GM12878 (cell line): Measurements from ENCODE around the gene TOP2A. TPM values are rescaled to one million over a fixed set of nuclear protein-coding genes. Genes with fewer than 3 reads are reported as not detected.

Experiments used
- ATAC-seq: fragments of 200-7000 bp; cut with Tn5 transposase; 3 replicates; pipeline ENCODE4 v1.9.1; 2020; ENCODE audit warnings: mild to moderate bottlenecking, moderate library complexity
- BruUV-seq: library from RNA; stranded (reverse); fragments of 400-500 nt; replicated peaks from 2 replicates; lab custom pipeline; 2021; lab: Mats Ljungman, UMichigan
- CTCF ChIA-PET: fragments of 300-600 bp; sonication (Branson Sonifier 250); formaldehyde crosslinking; extraction: SDS; loops from one replicate; lab custom pipeline; 2021; ENCODE audit warnings: inconsistent platforms; lab: Yijun Ruan, JAX
- POLR2A ChIA-PET: fragments of 350-600 bp; formaldehyde crosslinking; extraction: SDS; loops from one replicate; lab custom pipeline; 2021; ENCODE audit warnings: inconsistent platforms; lab: Charles Lee
- RAD21 ChIA-PET: fragments of 300-600 bp; sonication (Branson Sonifier 250); formaldehyde crosslinking; loops from one replicate; lab custom pipeline; 2023; ENCODE audit warnings: antibody characterized with exemption; ENCODE audit not compliant: unreplicated experiment; lab: Charles Lee
- SMC1A ChIA-PET: fragments of 300-600 bp; sonication (Branson Sonifier 250); formaldehyde crosslinking; loops from one replicate; lab custom pipeline; 2023; ENCODE audit not compliant: unreplicated experiment, uncharacterized antibody; lab: Charles Lee
- DNase-seq: peaks from one replicate; pipeline ENCODE4 v3.0.0-alpha.2; 2011; ENCODE audit warnings: low read depth, low spot score
- FAIRE-seq: peaks from 3 replicates; lab custom pipeline; 2011; peaks lifted over from hg19 to GRCh38; lab: Jason Lieb, UNC
- H2AFZ ChIP-seq: 2 replicates; pipeline ENCODE4 v1.6.0; 2011; ENCODE audit warnings: low read depth, low read length, control low read depth; ENCODE audit not compliant: control insufficient read depth
- H3K27ac ChIP-seq: 2 replicates; pipeline ENCODE4 v1.5.1; 2011; ENCODE audit warnings: control low read depth; ENCODE audit not compliant: control insufficient read depth, insufficient read depth
- H3K27me3 ChIP-seq, 2 experiments: replicated peaks in 1 of 2; 2 replicates each; pipeline versions ENCODE4 v1.6.0 to v1.6.1; 2011; ENCODE audit warnings: low read length in 1 of 2; ENCODE audit not compliant: control insufficient read depth in 2 of 2, insufficient read depth in 2 of 2
- H3K36me3 ChIP-seq, 2 experiments: 2 replicates each; pipeline ENCODE4 v1.5.1; 2011; ENCODE audit warnings: low read length in 1 of 2; ENCODE audit not compliant: control insufficient read depth in 2 of 2, insufficient read depth in 2 of 2
- H3K4me1 ChIP-seq: 2 replicates; pipeline ENCODE4 v1.6.1; 2011; ENCODE audit warnings: mild to moderate bottlenecking, low read length, moderate library complexity, mixed read lengths; ENCODE audit not compliant: control insufficient read depth, insufficient read depth
- H3K4me2 ChIP-seq: 2 replicates; pipeline ENCODE4 v1.6.0; 2011; ENCODE audit warnings: control low read depth; ENCODE audit not compliant: control insufficient read depth, insufficient read depth
- H3K4me3 ChIP-seq: fragments of 200-600 bp; sonication (generic); 2 replicates; pipeline ENCODE4 v1.5.1; 2016
- H3K79me2 ChIP-seq: 2 replicates; pipeline ENCODE4 v1.6.0; 2011; ENCODE audit warnings: low read length; ENCODE audit not compliant: control insufficient read depth, insufficient read depth
- H3K9ac ChIP-seq: 2 replicates; pipeline ENCODE4 v1.8.0; 2011; ENCODE audit warnings: low read length, control low read depth, mixed read lengths; ENCODE audit not compliant: control insufficient read depth, insufficient read depth
- H3K9me3 ChIP-seq: replicated peaks from 3 replicates; pipeline ENCODE4 v1.5.1; 2011; ENCODE audit warnings: mild to moderate bottlenecking, low read length; ENCODE audit not compliant: control insufficient read depth, insufficient read depth
- H4K20me1 ChIP-seq: 2 replicates; pipeline ENCODE4 v1.6.0; 2011; ENCODE audit not compliant: control insufficient read depth, insufficient read depth
- EED ChIP-seq: sonication (generic); IDR thresholded peaks from 2 replicates; pipeline ENCODE4 v1.6.1; 2016; ENCODE audit warnings: antibody characterized with exemption, low read depth
- ESRRA ChIP-seq: IDR thresholded peaks from 2 replicates; pipeline ENCODE4 v1.6.1; 2012; ENCODE audit warnings: mild to moderate bottlenecking, low read length, improper control_type of control experiment
- RFX5 ChIP-seq: IDR thresholded peaks from 2 replicates; pipeline ENCODE4 v1.6.1; 2011; ENCODE audit warnings: low read depth, low read length, improper control_type of control experiment
- WGBS: methylation state at CpG from one replicate; pipeline ENCODE4 v1.1.6; 2016; ENCODE audit warnings: low lambda C conversion rate; ENCODE audit not compliant: insufficient replicate concordance, insufficient coverage; ENCODE audit errors: missing lambda C conversion rate; 5-methylcytosine and 5-hydroxymethylcytosine counted together
- in situ Hi-C: fragments of 300-500 bp; cut with MboI; formaldehyde crosslinking; loops from 9 replicates; pipeline ENCODE4 v1.14.3; 2018; ENCODE audit warnings: mixed read lengths
- intact Hi-C: fragments of 100-400 bp; cut with micrococcal nuclease; formaldehyde crosslinking; loops from one replicate; pipeline ENCODE4 v1.14.2; 2022; ENCODE audit not compliant: unreplicated experiment
- polyA plus RNA-seq, 11 experiments: library from polyadenylated mRNA; depleted of rRNA in 4 of 11; unstranded in 6 of 11; stranded (reverse) in 5 of 11; fragments of >200 nt; fragmentation: Nextera tagmentation in 4 of 11; fragmentation: Illumina TruSeq in 1 of 11; extraction: Ambion mirVana in 4 of 11; extraction: Trizol in 1 of 11; gene quantifications; 1 replicate in 1 of 11; 2 replicates in 10 of 11; pipeline versions ENCODE4 v1.2.1 to v1.2.3, GENCODE V29; 2011 to 2016; ENCODE audit warnings: inconsistent platforms in 2 of 11, missing spikeins in 2 of 11, low read depth in 1 of 11
- total RNA-seq, 4 experiments: library from RNA; depleted of rRNA in 3 of 4; stranded (reverse); fragments of >200 nt in 3 of 4; fragmentation: Illumina TruSeq in 1 of 4; extraction: Trizol in 1 of 4; gene quantifications; 2 replicates each; pipeline versions ENCODE4 v1.2.1 to v1.2.3, GENCODE V29; 2013 to 2021

TOP2A gene
- total and polyA plus RNA-seq, 10 of the 15 experiments (the other 5 are each of a cell fraction or from before 2014, with no cell fraction given), result 117 to 275 (median 232) TPM

- no peak for ATAC-seq
- H3K4me2 ChIP-seq, result 0 out of 2 replicates have a peak overlapping the region, but pooled peaks have one; percentile 3
- no peak for DNase-seq
- intact Hi-C loops (no loop called here), in situ Hi-C loops (no loop called here)
- no peak overlapping the region for H3K9ac ChIP-seq
- H3K9me3 ChIP-seq, result no peaks in the 10 kb centered on the region
- ChIA-PET SMC1A (interaction anchor here (0.7 to 1.3 kb wide), 3 partner anchors 37 to 45 kb away, joined by 3 to 4 read pairs (median 3); no protein-coding TSS in a partner anchor), CTCF (interaction anchor here (1.1 kb wide), 1 partner anchor 46 kb away, joined by 3 read pairs; no protein-coding TSS in a partner anchor), RAD21 (no interaction called here), POLR2A (no interaction called here)
- H3K4me1 ChIP-seq, result peaks cover 39% of the 10 kb centered on the region
- FAIRE-seq, result no peak
- H3K27me3 ChIP-seq, result no peaks in the 10 kb centered on the region
- peaks cover 40% of the 10 kb centered on the region for H3K79me2 ChIP-seq
- H3K27ac ChIP-seq, result no peak overlapping the region
- H3K4me3 ChIP-seq, result no peak overlapping the region
- peaks cover 10 to 38% of the 10 kb centered on the region in 2 experiments for H3K36me3 ChIP-seq
- no peak for TF ChIP-seq RFX5
- 67% methylated on average over 8 of the region's 9 CpGs for WGBS
- no peaks in the 10 kb centered on the region for H4K20me1 ChIP-seq
- no peak overlapping the region for H2AFZ ChIP-seq
- no TSS peak for BruUV-seq
Observed at GRCh38 chr17:40347319-40348135, 70.2 kb downstream of the TOP2A start.

- FAIRE-seq (no peak), DNase-seq (no peak), ATAC-seq (no peak)
- ChIA-PET SMC1A (interaction anchor here (1.0 kb wide), 1 partner anchor 36 kb away, joined by 4 read pairs; no protein-coding TSS in a partner anchor), POLR2A (no interaction called here), CTCF (interaction anchor here (1.5 to 3.6 kb wide), 2 partner anchors 7 to 12 kb away, joined by 3 to 16 read pairs; no protein-coding TSS in a partner anchor), RAD21 (no interaction called here)
- Histone ChIP-seq H3K36me3 (peaks cover 6 to 31% of the 10 kb centered on the region in 2 experiments), H3K27me3 (no peaks in the 10 kb centered on the region), H3K27ac (no peak overlapping the region), H3K4me3 (no peak overlapping the region), H3K9me3 (no peaks in the 10 kb centered on the region), H4K20me1 (no peaks in the 10 kb centered on the region), H3K9ac (no peak overlapping the region), H2AFZ (no peak overlapping the region), H3K4me1 (peaks cover 36% of the 10 kb centered on the region), H3K79me2 (peaks cover 45% of the 10 kb centered on the region), H3K4me2 (no peak overlapping the region)
- in situ Hi-C loops (no loop called here), intact Hi-C loops (no loop called here)
- 60% methylated on average over 1 of the region's 1 CpG for WGBS
- TF ChIP-seq ESRRA (no peak), EED (no peak)
- BruUV-seq, result no TSS peak
Observed at GRCh38 chr17:40346765-40347158, 70.9 kb downstream of the TOP2A start.
